ENCODE data around the gene C1QTNF12.

Gene C1QTNF12

GRCh38 chr1:1210726-1211540 is 35.6 kb downstream of the C1QTNF12 start:
- no peak for DNase-seq

GRCh38 chr1:1208713-1209433 is 37.6 kb downstream of the C1QTNF12 start:
- no peak for DNase-seq

- no peak for DNase-seq
Observed at GRCh38 chr1:1207571-1207892, 39.0 kb downstream of the C1QTNF12 start.

GRCh38 chr1:1206966-1207531 is 39.5 kb downstream of the C1QTNF12 start:
- peak in 1 of 2 experiments; percentile 53 for DNase-seq

- DNase-seq: peak in 1 of 2 experiments; percentile 81
Observed at GRCh38 chr1:1206376-1206965, 40.1 kb downstream of the C1QTNF12 start, which contains the start of gene TNFRSF18. Gene TNFRSF18, minus strand, starts transcription at chr1:1206592. Its CDS starts 21 bp downstream, at chr1:1206571.

- no peak for DNase-seq
Observed at GRCh38 chr1:1205769-1206375, 40.6 kb downstream of the C1QTNF12 start.

GRCh38 chr1:1204998-1205768 is 41.3 kb downstream of the C1QTNF12 start:
- DNase-seq: no peak

GRCh38 chr1:1204425-1204920 is 42.0 kb downstream of the C1QTNF12 start:
- DNase-seq: no peak

GRCh38 chr1:1203561-1204424 is 42.7 kb downstream of the C1QTNF12 start:
- DNase-seq: no peak

GRCh38 chr1:1202831-1203560 is 43.5 kb downstream of the C1QTNF12 start:
- DNase-seq: no peak

- DNase-seq: peak in 1 of 2 experiments; percentile 78
Observed at GRCh38 chr1:1200876-1201810, 45.4 kb downstream of the C1QTNF12 start.

GRCh38 chr1:1199961-1200875 is 46.3 kb downstream of the C1QTNF12 start:
- no peak for DNase-seq

GRCh38 chr1:1199141-1199960 is 47.2 kb downstream of the C1QTNF12 start:
- DNase-seq: no peak

- DNase-seq: no peak
Observed at GRCh38 chr1:1198423-1199140, 47.9 kb downstream of the C1QTNF12 start.

- no peak for DNase-seq
Observed at GRCh38 chr1:1197551-1198422, 48.7 kb downstream of the C1QTNF12 start.

Measured in NCI-H526 (cell line).